Stimulated activated CD4-positive, alpha-beta T cell treated with anti-CD3 and anti-CD28 coated beads, TNF-alpha, amount 100 ng/mL, for 4 hours (primary cell): ENCODE data around the gene NOM1.
"Not testable (repeated sequence)": the region's sequence is repeated elsewhere in the genome, so short reads cannot be mapped to it uniquely, and the experiment has no call there.

Experiments
- DNase-seq, 3 experiments: peaks; one replicate each; pipeline ENCODE4 v3.0.0-alpha.2; 2020; ENCODE audit warnings: low read depth in 3 of 3

NOM1 gene

GRCh38 chr7:156940421-156941122 lies 8.9 kb upstream of the NOM1 start:
- no peak for DNase-seq

DNA sequence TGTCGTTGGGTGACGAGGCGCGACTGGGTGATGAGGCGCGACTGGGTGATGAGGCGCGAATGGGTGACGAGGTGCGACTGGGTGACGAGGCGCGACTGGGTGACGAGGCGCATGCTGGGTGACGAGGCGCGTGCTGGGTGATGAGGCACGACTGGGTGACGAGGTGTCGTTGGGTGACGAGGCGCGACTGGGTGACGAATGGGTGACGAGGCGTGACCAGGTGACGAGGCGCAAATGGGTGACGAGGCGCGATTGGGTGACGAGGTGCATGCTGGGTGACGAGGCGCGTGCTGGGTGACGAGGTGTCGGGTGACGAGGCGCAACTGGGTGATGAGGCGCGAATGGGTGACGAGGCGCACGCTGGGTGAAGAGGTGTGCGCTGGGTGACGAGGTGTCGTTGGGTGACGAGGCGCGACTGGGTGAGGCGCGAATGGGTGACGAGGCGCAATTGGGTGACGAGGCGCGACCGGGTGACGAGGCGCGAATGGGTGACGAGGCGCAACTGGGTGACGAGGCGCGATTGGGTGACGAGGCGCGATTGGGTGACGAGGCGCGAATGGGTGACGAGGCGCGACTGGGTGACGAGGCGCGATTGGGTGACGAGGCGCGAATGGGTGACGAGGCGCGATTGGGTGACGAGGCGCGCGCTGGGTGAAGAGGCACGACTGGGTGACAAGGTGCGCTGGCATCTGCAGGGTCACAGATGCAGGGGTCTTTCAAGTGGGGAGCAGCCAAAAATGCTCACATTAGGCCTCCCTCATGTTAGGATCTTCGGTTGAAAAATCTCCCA lies 7.9 kb upstream of the NOM1 start:
- DNase-seq, result no peak

GRCh38 chr7:156942708-156943090 lies 6.8 kb upstream of the NOM1 start:
- no peak for DNase-seq

DNA sequence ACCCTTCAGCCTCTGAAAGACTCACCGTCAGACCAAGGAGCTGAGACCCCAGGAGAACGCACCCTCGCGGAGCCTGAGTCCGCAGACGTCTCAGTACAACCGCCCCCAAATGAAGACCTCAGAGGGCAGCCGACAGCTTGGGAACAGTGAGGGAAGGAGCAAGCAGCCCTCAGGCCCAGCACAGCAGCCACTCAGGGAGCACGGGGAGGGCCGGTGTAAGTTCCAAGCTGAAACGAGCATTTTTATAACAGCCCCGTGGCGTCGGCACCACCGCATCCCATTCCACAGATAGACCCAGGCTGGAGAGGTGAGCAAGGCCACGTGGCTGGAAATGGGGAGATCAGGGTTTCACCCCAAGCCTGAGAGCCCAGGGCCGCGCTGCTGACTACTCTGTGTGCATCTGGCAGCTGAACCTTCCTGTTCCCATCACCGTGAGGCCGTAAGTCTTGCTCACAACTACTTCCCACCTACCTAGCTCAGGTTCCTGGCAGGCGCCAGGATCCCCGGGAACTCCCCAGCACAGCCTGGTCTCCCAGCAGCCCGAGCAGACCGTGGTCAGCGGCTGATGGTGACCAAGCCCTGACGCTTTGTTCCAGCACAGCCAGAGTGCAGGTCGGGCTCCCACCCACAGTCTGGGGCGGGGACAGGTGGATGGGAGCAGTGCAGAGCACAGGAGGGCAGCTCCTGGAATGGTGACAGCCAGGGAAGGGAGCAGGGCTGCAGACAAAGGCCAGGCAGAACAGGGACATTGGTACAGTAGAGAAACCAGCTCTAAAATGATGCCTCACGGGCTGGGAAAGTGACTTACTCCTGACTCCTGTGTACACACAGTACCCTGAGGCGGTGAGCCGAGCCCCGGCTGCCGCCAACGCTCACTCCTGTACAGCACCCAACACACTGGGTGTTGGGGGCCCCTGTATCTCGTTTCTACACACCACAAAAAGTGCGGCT lies 6.1 kb upstream of the NOM1 start:
- no peak for DNase-seq

DNA sequence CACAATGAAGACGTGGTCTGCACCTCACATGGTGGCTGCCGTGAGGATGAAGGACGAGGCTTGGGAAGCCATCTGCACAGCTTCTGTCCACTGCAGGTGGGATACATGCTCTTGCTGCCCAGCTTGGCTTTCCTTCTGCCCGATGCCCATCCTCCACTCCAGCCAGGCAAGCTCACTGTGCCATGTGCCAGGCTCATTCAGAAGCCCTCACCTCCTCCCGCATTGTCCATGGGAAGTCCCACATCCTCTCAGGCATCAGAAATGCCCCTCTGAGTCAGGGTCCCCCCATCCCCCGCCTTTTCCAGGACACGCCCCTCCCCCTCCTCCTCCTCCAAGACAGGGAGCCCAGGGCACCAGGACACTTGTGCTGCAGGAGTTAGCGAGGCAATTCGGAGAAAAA lies 4.6 kb upstream of the NOM1 start:
- no peak for DNase-seq

DNA sequence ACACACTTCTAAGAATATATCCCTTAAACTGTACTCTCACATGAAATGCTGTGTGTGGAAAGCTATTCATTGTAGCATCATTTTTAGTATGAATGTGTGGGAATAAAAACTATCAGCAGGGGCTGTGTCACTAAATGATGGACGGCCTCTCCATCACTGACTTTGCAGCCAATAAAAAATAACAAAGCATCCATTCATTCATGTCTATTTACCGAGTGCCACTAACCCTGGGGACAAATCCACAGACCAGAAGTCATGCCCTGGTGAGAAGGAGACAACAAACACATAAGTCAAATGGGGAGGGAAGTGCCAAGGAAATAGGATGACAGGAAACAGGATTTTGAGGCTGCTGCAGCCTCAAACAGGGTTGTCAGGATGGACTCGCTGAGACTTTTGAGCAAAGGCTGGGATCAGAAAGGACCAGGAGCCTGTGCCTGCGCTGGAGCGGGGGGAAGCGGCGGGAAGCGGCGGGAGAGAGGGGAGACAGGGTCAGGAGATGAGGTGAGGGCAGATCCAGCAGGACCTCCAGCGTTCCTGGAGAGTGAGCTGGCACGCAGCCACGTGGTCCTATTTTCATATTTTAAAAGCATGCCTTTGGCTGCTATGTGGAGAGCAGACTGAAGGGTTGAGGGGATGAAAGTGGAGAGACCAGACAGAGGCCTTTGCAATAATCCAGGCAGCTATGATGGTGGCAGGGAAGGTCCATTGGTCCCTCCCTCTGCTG lies 2.2 kb upstream of the NOM1 start:
- DNase-seq, result no peak

GRCh38 chr7:156948361-156948760 lies 1.2 kb upstream of the NOM1 start:
- DNase-seq, result no peak

DNA sequence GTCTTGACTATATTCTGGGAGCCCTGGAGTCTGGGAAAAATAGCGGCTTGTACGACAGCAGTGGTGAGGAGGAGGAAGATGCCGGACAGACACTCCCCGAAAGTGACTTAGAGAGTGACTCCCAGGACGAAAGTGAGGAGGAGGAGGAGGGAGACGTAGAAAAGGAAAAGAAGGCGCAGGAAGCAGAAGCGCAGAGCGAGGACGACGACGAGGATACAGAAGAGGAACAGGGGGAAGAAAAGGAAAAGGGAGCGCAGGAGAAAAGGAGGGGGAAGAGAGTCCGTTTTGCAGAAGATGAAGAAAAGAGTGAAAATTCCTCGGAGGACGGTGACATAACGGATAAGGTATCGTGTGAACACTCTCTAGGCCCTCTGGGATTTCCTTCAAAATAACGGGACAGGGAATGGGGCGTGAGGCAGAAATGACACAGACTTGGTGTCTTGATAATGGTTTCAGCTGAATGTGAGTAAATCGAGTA lies 908 bp downstream of the NOM1 start:
- no peak for DNase-seq

- DNase-seq, result not testable (repeated sequence)
Measured at GRCh38 chr7:156953215-156953614, 3.7 kb downstream of the NOM1 start.

GRCh38 chr7:156954941-156955340 lies 5.4 kb downstream of the NOM1 start:
- DNase-seq, result no peak

GRCh38 chr7:156956727-156957126 lies 7.2 kb downstream of the NOM1 start:
- DNase-seq, result no peak

GRCh38 chr7:156962145-156962544 lies 12.6 kb downstream of the NOM1 start:
- DNase-seq, result no peak

- no peak for DNase-seq
Measured at GRCh38 chr7:156962897-156963296, 13.4 kb downstream of the NOM1 start.

- DNase-seq, result no peak
Measured at GRCh38 chr7:156963472-156963871, 14.0 kb downstream of the NOM1 start.

DNA sequence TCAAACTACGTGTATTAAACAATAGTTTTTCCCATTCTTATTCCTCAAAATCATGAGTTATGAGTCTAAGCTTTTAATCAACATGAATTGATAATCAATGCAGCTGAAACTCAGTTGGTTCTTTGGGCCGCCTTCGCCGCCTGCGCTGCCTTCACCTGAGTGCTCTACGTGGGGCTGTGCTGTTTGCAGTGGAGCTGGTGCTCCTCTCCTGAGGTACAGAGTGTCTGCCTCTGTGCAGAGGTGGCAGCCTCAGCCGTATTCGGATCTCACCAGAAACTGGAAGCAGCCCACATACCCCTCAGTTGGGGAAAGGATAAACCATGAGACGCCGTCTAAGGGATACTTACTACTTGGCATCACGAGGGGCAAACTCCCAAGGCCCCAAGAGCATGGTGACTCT lies 15.5 kb downstream of the NOM1 start:
- no peak for DNase-seq

GRCh38 chr7:156966387-156966786 lies 16.9 kb downstream of the NOM1 start:
- no peak for DNase-seq

DNA sequence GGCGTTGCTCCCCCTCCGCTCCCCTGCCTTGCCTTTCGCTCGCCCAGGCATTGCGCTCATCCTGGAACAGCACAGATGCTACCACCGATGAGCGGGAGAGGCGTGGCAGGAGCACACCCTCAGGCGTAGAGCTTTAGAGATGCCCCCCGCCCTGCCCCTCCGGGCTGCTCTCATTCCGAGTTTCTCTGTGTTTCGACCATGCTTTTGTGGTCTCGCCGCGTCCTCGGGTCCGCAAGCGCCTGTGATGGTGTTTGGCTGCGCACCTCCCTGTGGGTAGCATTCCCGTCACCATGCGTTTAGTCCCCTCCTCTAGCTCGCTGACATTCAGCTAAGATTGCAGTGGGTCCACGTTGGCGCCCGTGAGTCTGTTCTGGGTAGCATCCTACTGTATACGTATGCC lies 18.7 kb downstream of the NOM1 start:
- no peak for DNase-seq

- no peak for DNase-seq
Measured at GRCh38 chr7:156969972-156970420, 20.5 kb downstream of the NOM1 start.

GRCh38 chr7:156975620-156976019 lies 26.1 kb downstream of the NOM1 start:
- no peak for DNase-seq

DNA sequence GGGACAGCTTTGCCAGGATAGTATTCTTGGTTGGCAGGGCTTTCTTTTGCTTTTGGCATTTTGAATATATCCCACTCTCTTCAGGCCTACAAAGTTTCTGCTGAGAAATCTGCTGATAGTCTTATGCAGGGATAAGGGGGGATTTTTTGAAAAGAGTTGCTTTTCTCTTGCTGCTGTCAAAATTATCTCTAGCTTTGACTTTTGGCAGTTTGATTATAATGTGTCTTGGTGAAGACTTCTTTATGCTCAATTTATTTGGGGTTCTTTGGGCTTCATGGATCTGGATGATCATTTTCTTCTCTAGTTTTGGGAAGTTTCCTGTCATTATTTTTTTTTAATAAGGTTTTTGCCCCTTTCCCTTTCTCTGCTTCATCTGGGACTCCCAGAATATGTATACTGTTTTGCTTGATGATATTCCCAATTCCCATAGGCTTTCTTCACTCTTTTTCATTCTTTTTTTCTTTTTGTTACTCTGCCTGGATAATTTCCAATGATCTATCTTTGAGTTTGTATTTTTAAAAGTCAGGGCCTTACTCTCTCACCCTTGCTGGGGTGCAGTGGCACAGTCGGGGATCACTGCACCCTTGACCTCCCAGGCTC lies 29.6 kb downstream of the NOM1 start:
- no peak for DNase-seq

DNA sequence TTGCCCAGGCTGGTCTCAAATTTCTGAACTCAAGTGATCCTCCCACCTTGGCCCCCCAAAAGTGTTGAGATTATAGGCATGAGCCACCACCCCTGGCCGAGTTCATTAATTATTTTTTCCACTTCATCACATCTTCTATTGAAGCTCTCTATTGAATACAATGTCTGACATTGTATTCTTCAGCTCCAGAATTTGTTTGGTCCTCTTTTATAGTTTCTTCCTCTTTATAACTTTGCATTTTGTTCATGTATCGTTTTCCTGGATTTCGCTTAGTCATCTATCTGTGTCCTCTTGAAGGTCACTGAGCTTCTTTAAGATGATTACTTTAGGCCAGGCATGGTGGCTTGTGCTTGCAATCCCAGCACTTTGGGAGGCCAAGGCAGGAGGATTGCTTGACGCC lies 30.2 kb downstream of the NOM1 start:
- no peak for DNase-seq
